Measurements from ENCODE around the gene ASTN2. TPM values are rescaled to one million over a fixed set of nuclear protein-coding genes. Genes with fewer than 3 reads are reported as not detected.

The ASTN2 gene
- total RNA-seq, 1 donor from 2014 or later = 29.0 TPM

GRCh38 chr9:116516456-116516855, 898.4 kb downstream of the ASTN2 start:
- no peak overlapping the region for H3K27ac Mint-ChIP-seq
- no peak for DNase-seq (ENCODE audit: low spot score, unreplicated experiment)
- TF ChIP-seq, protein P1, sequence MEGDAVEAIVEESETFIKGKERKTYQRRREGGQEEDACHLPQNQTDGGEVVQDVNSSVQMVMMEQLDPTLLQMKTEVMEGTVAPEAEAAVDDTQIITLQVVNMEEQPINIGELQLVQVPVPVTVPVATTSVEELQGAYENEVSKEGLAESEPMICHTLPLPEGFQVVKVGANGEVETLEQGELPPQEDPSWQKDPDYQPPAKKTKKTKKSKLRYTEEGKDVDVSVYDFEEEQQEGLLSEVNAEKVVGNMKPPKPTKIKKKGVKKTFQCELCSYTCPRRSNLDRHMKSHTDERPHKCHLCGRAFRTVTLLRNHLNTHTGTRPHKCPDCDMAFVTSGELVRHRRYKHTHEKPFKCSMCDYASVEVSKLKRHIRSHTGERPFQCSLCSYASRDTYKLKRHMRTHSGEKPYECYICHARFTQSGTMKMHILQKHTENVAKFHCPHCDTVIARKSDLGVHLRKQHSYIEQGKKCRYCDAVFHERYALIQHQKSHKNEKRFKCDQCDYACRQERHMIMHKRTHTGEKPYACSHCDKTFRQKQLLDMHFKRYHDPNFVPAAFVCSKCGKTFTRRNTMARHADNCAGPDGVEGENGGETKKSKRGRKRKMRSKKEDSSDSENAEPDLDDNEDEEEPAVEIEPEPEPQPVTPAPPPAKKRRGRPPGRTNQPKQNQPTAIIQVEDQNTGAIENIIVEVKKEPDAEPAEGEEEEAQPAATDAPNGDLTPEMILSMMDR (IDR thresholded peaks at IDR 0.05; ENCODE audit: unreplicated experiment) = no peak
- H3K4me1 Mint-ChIP-seq (ENCODE audit: low read depth) = no peaks in the 10 kb centered on the region
- H3K36me3 Mint-ChIP-seq (ENCODE audit: insufficient read depth) = peaks cover 8% of the 10 kb centered on the region
- H3K9me3 Mint-ChIP-seq (ENCODE audit: low read depth) = peaks cover 62% of the 10 kb centered on the region
- H3K27me3 Mint-ChIP-seq = no peaks in the 10 kb centered on the region
- no peak overlapping the region for H3K4me3 Mint-ChIP-seq (ENCODE audit: low read depth)

DNA sequence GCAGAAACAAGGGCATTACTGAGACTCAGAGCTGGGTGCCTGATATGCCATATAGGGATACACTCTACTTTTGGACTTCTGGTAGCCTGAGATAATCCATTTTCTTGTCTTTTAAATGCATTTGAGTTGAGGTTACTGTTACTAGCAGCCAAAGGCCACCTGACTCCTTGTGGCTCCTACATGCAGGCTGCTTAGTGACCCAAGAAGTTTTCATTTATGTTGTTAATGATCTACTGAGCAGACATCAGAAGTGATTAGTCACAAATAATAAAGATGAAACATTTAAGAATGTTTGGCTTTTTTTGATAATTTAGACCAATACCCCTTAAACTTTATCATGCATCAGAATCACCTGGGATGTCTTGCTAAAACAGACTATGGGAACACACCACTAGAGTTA, 899.3 kb downstream of the ASTN2 start:
- no peak overlapping the region for H3K4me3 Mint-ChIP-seq (ENCODE audit: low read depth)
- no peaks in the 10 kb centered on the region for H3K4me1 Mint-ChIP-seq (ENCODE audit: low read depth)
- TF ChIP-seq, protein P1 (IDR thresholded peaks at IDR 0.05; ENCODE audit: unreplicated experiment) = no peak
- no peak for DNase-seq (ENCODE audit: low spot score, unreplicated experiment)
- no peak overlapping the region for H3K27ac Mint-ChIP-seq
- H3K36me3 Mint-ChIP-seq (ENCODE audit: insufficient read depth) = peaks cover 8% of the 10 kb centered on the region
- no peaks in the 10 kb centered on the region for H3K27me3 Mint-ChIP-seq
- peaks cover 54% of the 10 kb centered on the region for H3K9me3 Mint-ChIP-seq (ENCODE audit: low read depth)

DNA sequence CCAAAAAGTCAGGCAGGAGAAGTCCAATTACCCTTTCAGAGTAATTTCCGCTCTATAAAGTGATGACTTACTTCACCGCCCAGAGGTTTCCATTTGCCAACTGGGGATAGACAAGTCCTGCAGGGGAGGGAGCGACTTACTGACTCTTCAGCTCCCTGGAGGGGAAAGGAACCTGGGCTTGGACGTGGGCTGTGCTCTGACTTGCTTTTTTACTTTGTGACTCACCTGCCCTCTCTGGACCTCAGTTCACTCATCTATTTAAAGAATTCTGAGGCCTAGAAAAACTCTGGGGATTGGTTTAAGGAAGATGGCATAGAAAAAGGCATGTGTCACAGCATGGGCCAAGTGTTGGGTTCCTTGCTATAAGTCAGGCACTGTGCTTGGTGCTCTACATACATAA, 908.2 kb downstream of the ASTN2 start:
- Mint-ChIP-seq H3K27me3 (peaks cover 8% of the 10 kb centered on the region), H3K9me3 (ENCODE audit: low read depth) (peaks cover 6% of the 10 kb centered on the region), H3K4me3 (ENCODE audit: low read depth) (no peak overlapping the region), H3K4me1 (ENCODE audit: low read depth) (peaks cover 2% of the 10 kb centered on the region), H3K27ac (no peak overlapping the region), H3K36me3 (ENCODE audit: insufficient read depth) (no peaks in the 10 kb centered on the region)
- no peak for DNase-seq (ENCODE audit: low spot score, unreplicated experiment)
- TF ChIP-seq, protein P1 (IDR thresholded peaks at IDR 0.05; ENCODE audit: unreplicated experiment) = no peak

DNA sequence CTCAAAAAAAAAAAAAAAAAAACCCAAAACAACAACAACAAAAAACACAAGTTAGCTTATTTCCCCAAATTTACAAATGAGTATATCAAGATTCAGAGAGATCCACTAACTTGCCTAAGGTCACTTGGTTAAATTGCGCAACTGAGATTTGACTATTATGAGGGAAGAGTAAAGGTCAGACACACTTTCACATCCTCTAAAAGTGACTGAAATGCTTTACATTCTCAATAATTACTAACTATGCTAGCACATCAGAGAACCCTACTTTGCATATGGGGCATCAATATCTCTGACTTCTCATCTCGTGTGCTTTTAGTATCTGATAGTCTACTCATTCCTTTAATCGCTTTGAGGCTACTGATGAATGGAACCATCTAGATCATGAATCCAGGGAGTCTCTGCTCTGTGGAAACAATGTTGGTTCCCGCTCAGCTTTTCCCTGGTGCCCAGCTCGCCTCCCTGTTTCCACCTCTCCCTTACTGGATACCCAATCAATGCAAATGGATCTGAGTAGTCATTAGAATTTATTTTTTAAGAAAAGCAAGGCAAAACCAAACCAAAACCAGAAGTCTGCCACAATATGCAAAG, 909.9 kb downstream of the ASTN2 start:
- DNase-seq (ENCODE audit: low spot score, unreplicated experiment) = no peak
- peaks cover 8% of the 10 kb centered on the region for H3K27me3 Mint-ChIP-seq
- peaks cover 4% of the 10 kb centered on the region for H3K9me3 Mint-ChIP-seq (ENCODE audit: low read depth)

GRCh38 chr9:116504081-116504480, 910.8 kb downstream of the ASTN2 start:
- Mint-ChIP-seq H3K4me1 (ENCODE audit: low read depth) (peaks cover 4% of the 10 kb centered on the region), H3K9me3 (ENCODE audit: low read depth) (no peaks in the 10 kb centered on the region), H3K4me3 (ENCODE audit: low read depth) (no peak overlapping the region), H3K27me3 (peaks cover 8% of the 10 kb centered on the region), H3K27ac (no peak overlapping the region), H3K36me3 (ENCODE audit: insufficient read depth) (no peaks in the 10 kb centered on the region)
- no peak for DNase-seq (ENCODE audit: low spot score, unreplicated experiment)
- TF ChIP-seq, protein P1 (IDR thresholded peaks at IDR 0.05; ENCODE audit: unreplicated experiment) = no peak

More for the DNA sequence above, 909.9 kb downstream of the ASTN2 start:
- Mint-ChIP-seq H3K4me3 (ENCODE audit: low read depth) (no peak overlapping the region), H3K36me3 (ENCODE audit: insufficient read depth) (no peaks in the 10 kb centered on the region), H3K27ac (no peak overlapping the region), H3K4me1 (ENCODE audit: low read depth) (peaks cover 2% of the 10 kb centered on the region)
- TF ChIP-seq, protein P1 (IDR thresholded peaks at IDR 0.05; ENCODE audit: unreplicated experiment) = no peak

Data from progenitor cell of endocrine pancreas (in vitro differentiated cells).